Kidney epithelial cell (primary cell): ENCODE data around the gene PSMD6. TPM values are rescaled to one million over a fixed set of nuclear protein-coding genes. Genes with fewer than 3 reads are reported as not detected.

Experiments used
- DNase-seq: peaks from one replicate; pipeline ENCODE4 v3.0.0-alpha.2; 2010; ENCODE audit warnings: low read depth
- H3K27me3 ChIP-seq: 2 replicates; pipeline ENCODE4 v1.6.0; 2011; ENCODE audit warnings: low read length; ENCODE audit not compliant: control insufficient read depth, insufficient read depth
- H3K36me3 ChIP-seq: 2 replicates; pipeline ENCODE4 v1.5.1; 2011; ENCODE audit warnings: low read length; ENCODE audit not compliant: control insufficient read depth, insufficient read depth
- H3K4me3 ChIP-seq: 2 replicates; pipeline ENCODE4 v1.5.1; 2011; ENCODE audit warnings: low read depth, mild to moderate bottlenecking, control low read depth, low read length
- total RNA-seq: library from RNA; depleted of rRNA; stranded (reverse); fragments of >200 nt; gene quantifications from 2 replicates; pipeline ENCODE4 v1.2.3, GENCODE V29; 2015
- TF ChIP-seq, protein P1 (sequence below): IDR thresholded peaks from 2 replicates; pipeline ENCODE4 v1.5.1; 2011; ENCODE audit warnings: mild to moderate bottlenecking, moderate library complexity, low read length, control low read depth, inconsistent platforms; ENCODE audit not compliant: insufficient read depth, poor library complexity, severe bottlenecking

Gene PSMD6
- total RNA-seq, 1 donor from 2014 or later: 97.4 TPM

DNA sequence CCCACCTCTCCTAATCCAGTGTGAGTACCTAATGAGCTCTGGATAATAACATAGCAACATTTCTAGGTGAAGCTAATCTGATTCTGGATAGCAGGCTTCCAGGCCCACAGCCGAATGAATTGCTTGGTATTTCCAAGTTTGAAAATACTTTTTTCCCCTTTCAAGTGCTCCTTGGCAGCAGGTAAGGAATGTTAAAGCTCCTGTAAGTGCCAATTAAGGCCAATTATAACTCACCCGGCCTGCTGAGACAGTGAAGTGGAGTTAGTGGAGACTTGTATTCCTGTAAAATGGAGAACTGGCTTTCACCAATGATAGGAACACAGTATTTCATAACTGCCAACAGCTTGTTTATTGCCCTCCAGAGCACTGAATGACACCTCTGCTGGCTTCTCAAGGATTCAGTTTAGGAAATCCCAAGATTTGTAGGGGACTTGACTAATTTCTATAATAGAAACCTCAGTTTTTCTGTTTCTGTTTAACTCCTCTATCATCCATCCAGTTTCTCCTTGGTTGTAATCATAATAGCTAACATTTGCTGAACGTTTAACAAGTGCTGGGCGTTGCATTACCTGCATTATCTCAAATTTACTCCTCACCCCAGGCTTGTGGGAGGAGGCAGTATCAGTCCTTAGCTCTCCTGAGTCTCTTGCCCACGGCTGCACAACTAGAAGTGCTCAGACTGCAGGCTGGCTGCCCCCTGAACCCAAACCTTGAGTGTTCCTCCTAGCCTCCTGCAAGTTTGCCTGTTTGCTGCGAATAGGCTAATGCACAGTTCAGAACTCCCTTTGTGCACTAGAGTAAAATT lies 58.4 kb downstream of the PSMD6 start:
- DNase-seq: no peak
- H3K27me3 ChIP-seq: no peaks in the 10 kb centered on the region
- no peaks in the 10 kb centered on the region for H3K36me3 ChIP-seq
- H3K4me3 ChIP-seq: no peak overlapping the region
- TF ChIP-seq, protein P1, sequence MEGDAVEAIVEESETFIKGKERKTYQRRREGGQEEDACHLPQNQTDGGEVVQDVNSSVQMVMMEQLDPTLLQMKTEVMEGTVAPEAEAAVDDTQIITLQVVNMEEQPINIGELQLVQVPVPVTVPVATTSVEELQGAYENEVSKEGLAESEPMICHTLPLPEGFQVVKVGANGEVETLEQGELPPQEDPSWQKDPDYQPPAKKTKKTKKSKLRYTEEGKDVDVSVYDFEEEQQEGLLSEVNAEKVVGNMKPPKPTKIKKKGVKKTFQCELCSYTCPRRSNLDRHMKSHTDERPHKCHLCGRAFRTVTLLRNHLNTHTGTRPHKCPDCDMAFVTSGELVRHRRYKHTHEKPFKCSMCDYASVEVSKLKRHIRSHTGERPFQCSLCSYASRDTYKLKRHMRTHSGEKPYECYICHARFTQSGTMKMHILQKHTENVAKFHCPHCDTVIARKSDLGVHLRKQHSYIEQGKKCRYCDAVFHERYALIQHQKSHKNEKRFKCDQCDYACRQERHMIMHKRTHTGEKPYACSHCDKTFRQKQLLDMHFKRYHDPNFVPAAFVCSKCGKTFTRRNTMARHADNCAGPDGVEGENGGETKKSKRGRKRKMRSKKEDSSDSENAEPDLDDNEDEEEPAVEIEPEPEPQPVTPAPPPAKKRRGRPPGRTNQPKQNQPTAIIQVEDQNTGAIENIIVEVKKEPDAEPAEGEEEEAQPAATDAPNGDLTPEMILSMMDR: no peak

DNA sequence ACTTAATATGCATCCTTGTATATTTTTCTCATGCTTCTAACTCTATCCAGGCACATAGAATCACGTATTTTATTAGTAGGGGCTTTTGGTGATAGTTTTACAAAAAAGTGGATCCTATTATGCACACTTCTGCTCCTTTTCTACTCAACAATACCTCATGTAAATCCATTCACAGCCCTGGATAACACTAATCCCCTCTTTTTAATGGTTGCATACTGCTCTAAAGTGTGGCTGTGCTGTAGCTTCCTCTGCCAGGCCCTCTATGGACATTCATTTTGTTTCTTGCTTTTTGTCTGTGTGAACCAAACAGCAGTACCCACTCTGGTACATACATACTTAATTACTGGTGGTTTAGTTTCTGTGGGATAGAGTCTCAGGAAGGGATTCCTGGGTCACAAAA lies 59.8 kb downstream of the PSMD6 start:
- Histone ChIP-seq H3K4me3 (no peak overlapping the region), H3K36me3 (no peaks in the 10 kb centered on the region)

GRCh38 chr3:63961891-63962290 lies 61.4 kb downstream of the PSMD6 start:
- Histone ChIP-seq H3K4me3 (no peak overlapping the region), H3K36me3 (no peaks in the 10 kb centered on the region), H3K27me3 (no peaks in the 10 kb centered on the region)
- no peak for DNase-seq
- TF ChIP-seq, protein P1: peak; percentile 55

More for the DNA sequence above, 59.8 kb downstream of the PSMD6 start:
- no peaks in the 10 kb centered on the region for H3K27me3 ChIP-seq
- TF ChIP-seq, protein P1: no peak
- no peak for DNase-seq

Other genes with a start within 250 kb of the PSMD6 start
- gene C3orf49, start 204.2 kb downstream of the PSMD6 start, total RNA-seq: not detected in 2 replicates
- gene THOC7, start 159.7 kb downstream of the PSMD6 start, total RNA-seq: 59.5 and 66.7 TPM in 2 replicates
- gene ATXN7, start 159.6 kb downstream of the PSMD6 start, total RNA-seq: 12.3 TPM in 2 replicates
- gene SCAANT1, start 111.1 kb downstream of the PSMD6 start, total RNA-seq: not detected in 2 replicates
- gene PRICKLE2, start 202.0 kb upstream of the PSMD6 start, total RNA-seq: 10.8 and 13.7 TPM in 2 replicates